ENCODE data around the gene GFY. TPM values are rescaled to one million over a fixed set of nuclear protein-coding genes. Genes with fewer than 3 reads are reported as not detected.
"Not testable (repeated sequence)": the region's sequence is repeated elsewhere in the genome, so short reads cannot be mapped to it uniquely, and the experiment has no call there.

GFY gene
- total RNA-seq, 2 experiments from 2014 or later: not detected

DNA sequence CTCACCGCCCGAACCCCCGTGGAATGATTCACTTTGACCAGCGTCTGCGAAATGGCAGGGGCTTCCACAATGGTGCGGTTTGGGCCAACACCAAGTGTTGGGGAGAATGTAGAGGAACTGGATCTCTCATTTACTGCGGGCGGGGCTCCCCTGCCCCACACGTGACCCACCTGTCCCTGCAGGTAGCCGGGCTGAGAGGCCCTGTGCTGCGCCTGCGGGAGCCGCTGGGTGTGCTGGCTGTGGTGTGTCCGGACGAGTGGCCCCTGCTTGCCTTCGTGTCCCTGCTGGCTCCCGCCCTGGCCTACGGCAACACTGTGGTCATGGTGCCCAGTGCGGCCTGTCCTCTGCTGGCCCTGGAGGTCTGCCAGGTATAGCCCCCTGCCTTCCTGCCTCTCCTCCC is 43.0 kb downstream of the GFY start:
- Mint-ChIP-seq H3K4me3 (no peak overlapping the region), H3K27ac (peak overlapping the region; percentile 96), H3K27me3 (no peaks in the 10 kb centered on the region), H3K4me1 (ENCODE audit: low read depth) (peaks cover 37% of the 10 kb centered on the region), H3K9me3 (no peaks in the 10 kb centered on the region), H3K36me3 (peaks cover 4% of the 10 kb centered on the region)
- intact Hi-C loops (cut with micrococcal nuclease): no loop called here
- CTCF ChIA-PET: no interaction called here
- no peak for DNase-seq
- POLR2A ChIA-PET: interaction anchor here (6.4 kb wide), 1 partner anchor 15 kb away, joined by 52 read pairs; the partner anchor contains the start of genes ALDH16A1 and PIH1D1

- POLR2A ChIA-PET: interaction anchor here (0.7 to 6.4 kb wide), 6 partner anchors 11 to 207 kb away, joined by 3 to 52 read pairs (median 3); partner anchors contain the start of genes ALDH16A1 and PIH1D1
- H3K9me3 Mint-ChIP-seq: no peaks in the 10 kb centered on the region
- CTCF ChIA-PET: interaction anchor here (0.7 to 3.0 kb wide), 6 partner anchors 13 to 244 kb away, joined by 3 to 40 read pairs (median 8); partner anchors contain the start of genes ALDH16A1 and PIH1D1
- intact Hi-C loops (cut with micrococcal nuclease): loop anchor here (1.0 kb wide), 1 partner anchor 16 kb away; the partner anchor contains the start of gene ALDH16A1
- peaks cover 43% of the 10 kb centered on the region for H3K4me1 Mint-ChIP-seq (ENCODE audit: low read depth)
- H3K27ac Mint-ChIP-seq: peak overlapping the region; percentile 96
- DNase-seq: peak; percentile 92
- H3K27me3 Mint-ChIP-seq: no peaks in the 10 kb centered on the region
- H3K4me3 Mint-ChIP-seq: peak overlapping the region; percentile 68
- H3K36me3 Mint-ChIP-seq: peaks cover 4% of the 10 kb centered on the region
These were observed 43.7 kb downstream of the GFY start for GRCh38 chr19:49468746-49469447.

- intact Hi-C loops (cut with micrococcal nuclease): loop anchor here (1.0 to 10.0 kb wide), 9 partner anchors 12 to 245 kb away; partner anchors contain the start of genes ALDH16A1, DKKL1 and RPL13A
- DNase-seq: peak; percentile 93
- Mint-ChIP-seq H3K9me3 (no peaks in the 10 kb centered on the region), H3K27ac (peak overlapping the region; percentile 90), H3K4me3 (peak overlapping the region; percentile 50), H3K36me3 (peaks cover 3% of the 10 kb centered on the region), H3K27me3 (no peaks in the 10 kb centered on the region), H3K4me1 (ENCODE audit: low read depth) (peaks cover 43% of the 10 kb centered on the region)
- CTCF ChIA-PET: interaction anchor here (0.6 to 3.0 kb wide), 12 partner anchors 9 to 248 kb away, joined by 3 to 40 read pairs (median 6); partner anchors contain the start of genes ALDH16A1 and PIH1D1
- POLR2A ChIA-PET: interaction anchor here (0.6 to 6.4 kb wide), 8 partner anchors 11 to 207 kb away, joined by 3 to 52 read pairs (median 3); partner anchors contain the start of genes ALDH16A1 and PIH1D1
These were observed 44.8 kb downstream of the GFY start for GRCh38 chr19:49469828-49470614.

DNA sequence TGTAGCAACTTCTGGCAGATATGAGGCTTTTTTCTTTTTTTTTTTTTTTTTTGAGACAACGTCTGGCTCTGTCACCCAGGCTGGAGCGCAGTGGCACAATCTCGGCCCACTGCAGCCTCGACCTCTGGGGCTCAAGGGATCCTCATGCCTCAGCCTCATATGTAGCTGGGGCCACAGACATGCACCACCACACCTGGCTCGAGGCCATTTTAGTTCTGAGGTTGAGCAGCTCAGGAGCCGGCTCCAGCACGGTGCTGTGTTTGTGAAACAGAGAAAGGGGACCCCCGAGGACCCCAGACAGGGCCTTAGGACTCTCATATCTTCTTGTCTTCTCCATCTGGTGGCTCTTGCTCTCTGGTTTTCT is 45.4 kb downstream of the GFY start:
- Mint-ChIP-seq H3K27me3 (no peaks in the 10 kb centered on the region), H3K4me3 (no peak overlapping the region), H3K27ac (peak overlapping the region; percentile 90), H3K9me3 (no peaks in the 10 kb centered on the region), H3K4me1 (ENCODE audit: low read depth) (peaks cover 47% of the 10 kb centered on the region), H3K36me3 (peaks cover 3% of the 10 kb centered on the region)
- CTCF ChIA-PET: interaction anchor here (1.0 to 3.0 kb wide), 10 partner anchors 8 to 249 kb away, joined by 3 to 40 read pairs (median 6); partner anchors contain the start of genes ALDH16A1 and PIH1D1
- POLR2A ChIA-PET: interaction anchor here (0.8 to 6.4 kb wide), 7 partner anchors 11 to 26 kb away, joined by 3 to 52 read pairs (median 4); partner anchors contain the start of genes ALDH16A1 and PIH1D1
- no peak for DNase-seq
- intact Hi-C loops (cut with micrococcal nuclease): loop anchor here (1.0 to 10.0 kb wide), 8 partner anchors 12 to 246 kb away; partner anchors contain the start of genes DKKL1 and RPL13A

- no peaks in the 10 kb centered on the region for H3K27me3 Mint-ChIP-seq
- POLR2A ChIA-PET: interaction anchor here (0.6 to 6.4 kb wide), 6 partner anchors 15 to 31 kb away, joined by 3 to 52 read pairs (median 4); partner anchors contain the start of genes ALDH16A1, PIH1D1 and RPL13A
- H3K4me3 Mint-ChIP-seq: peak overlapping the region; percentile 88
- peaks cover 14% of the 10 kb centered on the region for H3K36me3 Mint-ChIP-seq
- H3K4me1 Mint-ChIP-seq (ENCODE audit: low read depth): peaks cover 57% of the 10 kb centered on the region
- no peak for DNase-seq
- H3K27ac Mint-ChIP-seq: peak overlapping the region; percentile 92
- intact Hi-C loops (cut with micrococcal nuclease): loop anchor here (5.0 to 10.0 kb wide), 3 partner anchors 141 to 248 kb away; no protein-coding TSS in a partner anchor
- CTCF ChIA-PET: interaction anchor here (0.6 to 3.0 kb wide), 14 partner anchors 10 to 247 kb away, joined by 3 to 18 read pairs (median 4); partner anchors contain the start of genes ALDH16A1 and PIH1D1
- H3K9me3 Mint-ChIP-seq: no peaks in the 10 kb centered on the region
These were observed 47.7 kb downstream of the GFY start for GRCh38 chr19:49472936-49473335.

- H3K27me3 Mint-ChIP-seq, H3K9me3 Mint-ChIP-seq, DNase-seq: not testable (repeated sequence)
- ChIA-PET POLR2A (interaction anchor here (1.2 to 6.4 kb wide), 5 partner anchors 14 to 21 kb away, joined by 3 to 52 read pairs (median 4); partner anchors contain the start of genes ALDH16A1, PIH1D1 and RPL13A), CTCF (interaction anchor here (0.6 to 3.0 kb wide), 15 partner anchors 9 to 1345 kb away, joined by 3 to 18 read pairs (median 4); partner anchors contain the start of genes ALDH16A1 and PIH1D1)
- peaks cover 56% of the 10 kb centered on the region for H3K4me1 Mint-ChIP-seq (ENCODE audit: low read depth)
- H3K36me3 Mint-ChIP-seq: peaks cover 14% of the 10 kb centered on the region
- peak overlapping the region; percentile 88 for H3K4me3 Mint-ChIP-seq
- peak overlapping the region; percentile 92 for H3K27ac Mint-ChIP-seq
- intact Hi-C loops (cut with micrococcal nuclease): loop anchor here (5.0 to 10.0 kb wide), 3 partner anchors 141 to 249 kb away; no protein-coding TSS in a partner anchor
These were observed 48.3 kb downstream of the GFY start for GRCh38 chr19:49473501-49473867.

DNA sequence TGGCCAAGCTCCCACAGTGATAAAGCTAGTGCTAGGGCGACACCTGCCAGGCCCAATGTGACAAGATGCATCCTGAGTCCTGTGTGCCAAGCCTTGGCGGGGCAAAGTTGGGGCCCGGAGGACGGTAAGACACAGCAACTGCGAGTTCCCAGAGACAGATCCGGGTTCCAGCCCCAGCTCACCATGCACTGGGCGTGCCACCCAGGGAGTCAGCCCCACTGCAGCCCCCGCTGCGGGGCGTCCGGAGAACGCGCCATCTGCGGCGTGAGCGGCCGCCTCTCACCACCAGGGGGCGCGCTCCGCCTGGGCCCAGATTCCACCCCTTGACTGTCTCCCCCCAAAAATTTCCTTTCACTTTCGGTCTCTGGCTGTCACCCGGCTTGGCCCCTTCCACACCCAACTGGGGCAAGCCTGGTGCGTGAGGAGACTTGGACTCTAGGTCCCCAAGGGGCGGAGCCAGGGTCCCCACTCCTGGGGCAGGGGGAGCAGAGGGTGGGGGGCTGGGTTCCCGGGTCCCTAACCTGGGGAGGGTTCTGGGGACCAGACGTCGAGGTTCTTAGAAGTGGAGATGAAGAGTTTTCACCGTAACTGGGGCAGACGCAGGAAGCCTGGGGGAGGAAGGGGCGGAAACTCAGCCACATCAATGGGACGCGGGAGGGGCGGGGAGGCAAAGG is 48.8 kb downstream of the GFY start, which contains the start of gene FLT3LG:
Gene FLT3LG, plus strand, starts transcription at position 348 of the 674 bp plus-strand sequence. CDS start 425 bp downstream, outside the sequence.
- POLR2A ChIA-PET: interaction anchor here (1.2 to 6.4 kb wide), 4 partner anchors 14 to 21 kb away, joined by 4 to 52 read pairs (median 4); partner anchors contain the start of genes ALDH16A1, PIH1D1 and RPL13A
- peak within 1 kb of the TSS; percentile 92 for H3K27ac Mint-ChIP-seq
- peaks cover 53% of the 10 kb centered on the region for H3K4me1 Mint-ChIP-seq (ENCODE audit: low read depth)
- intact Hi-C loops (cut with micrococcal nuclease): loop anchor here (1.0 to 10.0 kb wide), 5 partner anchors 21 to 249 kb away; partner anchors contain the start of genes ALDH16A1 and RPS11
- CTCF ChIA-PET: interaction anchor here (0.6 to 3.0 kb wide), 15 partner anchors 9 to 1345 kb away, joined by 3 to 18 read pairs (median 4); partner anchors contain the start of genes ALDH16A1 and PIH1D1
- peaks cover 13% of the 10 kb centered on the region for H3K36me3 Mint-ChIP-seq
- peak; percentile 93 for DNase-seq
- peak within 1 kb of the TSS; percentile 88 for H3K4me3 Mint-ChIP-seq
- no peaks in the 10 kb centered on the region for H3K9me3 Mint-ChIP-seq
- no peaks in the 10 kb centered on the region for H3K27me3 Mint-ChIP-seq

DNA sequence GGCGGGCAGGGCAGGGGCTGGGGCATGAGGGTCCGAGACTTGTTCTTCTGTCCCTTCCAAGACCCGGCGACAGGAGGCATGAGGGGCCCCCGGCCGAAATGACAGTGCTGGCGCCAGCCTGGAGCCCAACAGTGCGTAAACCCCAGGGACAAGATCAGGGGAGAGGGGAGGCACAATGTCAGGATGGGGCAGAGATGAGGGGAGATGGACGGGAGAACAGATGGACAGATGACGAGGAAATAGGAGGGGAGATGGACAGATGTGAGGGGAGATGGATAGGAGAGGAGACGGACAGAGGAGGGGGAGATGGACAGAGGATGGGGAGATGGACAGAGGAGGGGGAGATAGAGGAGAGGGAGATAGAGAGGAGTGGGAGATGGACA is 49.3 kb downstream of the GFY start:
- H3K36me3 Mint-ChIP-seq: peaks cover 14% of the 10 kb centered on the region
- H3K27me3 Mint-ChIP-seq: no peaks in the 10 kb centered on the region
- H3K9me3 Mint-ChIP-seq: no peaks in the 10 kb centered on the region
- H3K27ac Mint-ChIP-seq: peak overlapping the region; percentile 92
- DNase-seq: no peak
- peaks cover 50% of the 10 kb centered on the region for H3K4me1 Mint-ChIP-seq (ENCODE audit: low read depth)
- ChIA-PET CTCF (interaction anchor here (0.6 to 3.0 kb wide), 7 partner anchors 20 to 1121 kb away, joined by 3 to 29 read pairs (median 5); partner anchors contain the start of genes ALDH16A1, PIH1D1 and RCN3), POLR2A (interaction anchor here (6.4 kb wide), 1 partner anchor 22 kb away, joined by 52 read pairs; the partner anchor contains the start of genes ALDH16A1 and PIH1D1)
- intact Hi-C loops (cut with micrococcal nuclease): loop anchor here (1.0 to 10.0 kb wide), 5 partner anchors 21 to 250 kb away; partner anchors contain the start of genes ALDH16A1 and RPS11
- peak overlapping the region; percentile 88 for H3K4me3 Mint-ChIP-seq

DNA sequence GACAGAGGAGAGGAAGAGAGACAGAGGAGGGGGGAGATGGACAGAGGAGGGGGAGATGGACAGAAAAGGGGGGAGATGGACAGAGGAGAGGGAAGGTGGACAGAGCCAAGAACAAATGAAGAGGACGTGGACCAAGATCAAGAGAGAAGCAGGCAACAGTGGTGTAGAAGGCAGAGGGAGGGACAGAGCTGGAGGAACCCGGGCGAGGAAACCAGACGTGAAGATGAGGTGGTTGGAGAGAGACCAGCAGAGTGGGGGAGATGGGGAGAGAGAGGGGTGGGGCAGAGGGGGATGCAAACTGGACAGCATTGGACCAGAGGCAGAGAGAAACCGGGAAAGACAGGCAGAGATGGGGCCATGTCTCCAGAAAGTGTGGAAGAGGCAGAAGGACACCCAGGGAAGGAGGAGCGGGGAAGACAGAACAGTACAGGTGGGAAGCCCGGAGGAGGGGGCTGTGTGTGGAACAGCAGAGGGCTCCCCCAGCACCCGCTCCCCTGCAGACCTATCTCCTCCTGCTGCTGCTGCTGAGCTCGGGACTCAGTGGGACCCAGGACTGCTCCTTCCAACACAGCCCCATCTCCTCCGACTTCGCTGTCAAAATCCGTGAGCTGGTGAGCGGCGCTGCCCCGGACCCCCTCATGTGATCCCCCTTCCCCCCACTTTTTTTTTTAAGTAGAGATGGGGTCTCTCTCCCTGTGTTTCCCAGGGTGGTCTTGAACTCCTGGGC is 50.2 kb downstream of the GFY start:
- H3K27ac Mint-ChIP-seq: peak overlapping the region; percentile 92
- H3K9me3 Mint-ChIP-seq: no peaks in the 10 kb centered on the region
- intact Hi-C loops (cut with micrococcal nuclease): loop anchor here (10.0 kb wide), 2 partner anchors 211 to 251 kb away; no protein-coding TSS in a partner anchor
- H3K4me1 Mint-ChIP-seq (ENCODE audit: low read depth): peaks cover 45% of the 10 kb centered on the region
- H3K36me3 Mint-ChIP-seq: peaks cover 16% of the 10 kb centered on the region
- ChIA-PET CTCF (interaction anchor here (0.5 to 2.3 kb wide), 19 partner anchors 10 to 1122 kb away, joined by 3 to 29 read pairs (median 5); partner anchors contain the start of genes ALDH16A1, PIH1D1, RCN3 and RPL13A), POLR2A (interaction anchor here (0.8 to 1.7 kb wide), 4 partner anchors 13 to 22 kb away, joined by 3 to 15 read pairs (median 5); partner anchors contain the start of genes ALDH16A1, RPL13A and RPS11)
- peak; percentile 48 for DNase-seq
- no peaks in the 10 kb centered on the region for H3K27me3 Mint-ChIP-seq
- H3K4me3 Mint-ChIP-seq: peak overlapping the region; percentile 88
